PFSK-1 (cell line): ENCODE measurements around the gene LMNTD2.

ENCODE experiments used
- POLR2AphosphoS5 ChIP-seq: IDR thresholded peaks from 2 replicates; pipeline ENCODE4 v1.6.1; 2012; ENCODE audit warnings: low read depth, mild to moderate bottlenecking, control low read depth, low read length, moderate library complexity
- REST ChIP-seq, 2 experiments: IDR thresholded peaks; 2 replicates each; pipeline versions ENCODE4 v1.6.1 to v1.8.0; 2011 to 2012; ENCODE audit warnings: low read depth in 2 of 2, low read length in 2 of 2, control low read depth in 1 of 2, inconsistent platforms in 1 of 2, mild to moderate bottlenecking in 1 of 2, moderate library complexity in 1 of 2; ENCODE audit not compliant: insufficient read depth in 1 of 2
- TAF1 ChIP-seq: IDR thresholded peaks from 2 replicates; pipeline ENCODE4 v1.6.1; 2012; ENCODE audit warnings: low read length, control low read depth, borderline replicate concordance; ENCODE audit not compliant: insufficient read depth

- TF ChIP-seq TAF1, result no peak
- no peak for TF ChIP-seq POLR2AphosphoS5
- no peak for TF ChIP-seq REST (IDR thresholded peaks at IDR 0.05; ENCODE audit: insufficient read depth in 1 of 2, low read depth in 2 of 2, low read length in 2 of 2)
Observed at GRCh38 chr11:597166-597725, 36.7 kb upstream of the LMNTD2 start.
